Progenitor cell of endocrine pancreas (in vitro differentiated cells): Measurements from ENCODE around the gene FEZ2. TPM values are rescaled to one million over a fixed set of nuclear protein-coding genes. Genes with fewer than 3 reads are reported as not detected.

Experiments
- DNase-seq: peaks from one replicate; pipeline ENCODE4 v3.0.0; 2021; ENCODE audit warnings: low spot score; ENCODE audit not compliant: unreplicated experiment
- H3K27ac Mint-ChIP-seq: 2 replicates; pipeline ENCODE4 v1.8.0; 2021; ENCODE audit warnings: mild to moderate bottlenecking, moderate library complexity, mixed read lengths
- H3K27me3 Mint-ChIP-seq: 2 replicates; pipeline ENCODE4 v1.8.0; 2021; ENCODE audit warnings: mixed read lengths
- H3K36me3 Mint-ChIP-seq: 2 replicates; pipeline ENCODE4 v1.8.0; 2022; ENCODE audit warnings: mixed read lengths; ENCODE audit not compliant: insufficient read depth
- H3K4me1 Mint-ChIP-seq: 2 replicates; pipeline ENCODE4 v1.8.0; 2021; ENCODE audit warnings: low read depth, mixed read lengths
- H3K4me3 Mint-ChIP-seq: 2 replicates; pipeline ENCODE4 v1.8.0; 2021; ENCODE audit warnings: low read depth, mild to moderate bottlenecking, moderate library complexity, mixed read lengths
- H3K9me3 Mint-ChIP-seq: 2 replicates; pipeline ENCODE4 v1.8.0; 2021; ENCODE audit warnings: low read depth, mixed read lengths
- CTCF ChIP-seq: fragments of 200-600 bp; sonication (generic); IDR thresholded peaks from one replicate; pipeline ENCODE4 v1.5.0; 2021; ENCODE audit warnings: antibody characterized with exemption, mild to moderate bottlenecking; ENCODE audit not compliant: unreplicated experiment
- total RNA-seq: library from RNA; stranded (reverse); gene quantifications from 2 replicates; pipeline ENCODE4 v1.2.1, GENCODE V29; 2021

The FEZ2 gene
- total RNA-seq, 1 donor from 2014 or later: 28.7 TPM

GRCh38 chr2:36564377-36564930 lies 33.5 kb downstream of the FEZ2 start:
- H3K27me3 Mint-ChIP-seq: no peaks in the 10 kb centered on the region
- H3K36me3 Mint-ChIP-seq: peaks cover 24% of the 10 kb centered on the region
- no peak for DNase-seq
- peaks cover 27% of the 10 kb centered on the region for H3K4me1 Mint-ChIP-seq
- no peaks in the 10 kb centered on the region for H3K9me3 Mint-ChIP-seq
- TF ChIP-seq CTCF: no peak
- no peak overlapping the region for H3K4me3 Mint-ChIP-seq
- H3K27ac Mint-ChIP-seq: peak overlapping the region; percentile 87

GRCh38 chr2:36562973-36563532 lies 34.9 kb downstream of the FEZ2 start:
- peak overlapping the region; percentile 26 for H3K27ac Mint-ChIP-seq
- peaks cover 24% of the 10 kb centered on the region for H3K36me3 Mint-ChIP-seq
- no peaks in the 10 kb centered on the region for H3K9me3 Mint-ChIP-seq
- H3K4me3 Mint-ChIP-seq: no peak overlapping the region
- no peaks in the 10 kb centered on the region for H3K27me3 Mint-ChIP-seq
- TF ChIP-seq CTCF: no peak
- peaks cover 25% of the 10 kb centered on the region for H3K4me1 Mint-ChIP-seq
- DNase-seq: no peak

DNA sequence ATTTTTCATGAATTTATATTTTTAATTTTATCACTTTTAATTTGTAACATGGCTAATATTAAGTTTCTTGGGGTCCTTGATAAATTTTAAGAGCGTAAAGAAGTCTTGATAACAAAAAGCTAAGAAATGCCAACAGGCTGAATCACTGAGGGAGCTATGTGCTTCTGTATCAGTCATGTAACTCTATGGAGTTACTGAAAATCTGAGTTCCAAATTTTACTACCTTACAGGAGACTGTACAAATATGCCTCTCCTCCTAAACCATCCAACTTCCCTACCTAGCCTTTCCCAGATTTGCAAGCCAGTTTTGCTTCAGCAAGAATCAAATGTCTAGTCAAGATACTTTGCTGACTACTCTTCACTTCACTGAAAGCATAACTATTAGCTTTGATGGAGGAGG lies 35.7 kb downstream of the FEZ2 start:
- no peak overlapping the region for H3K4me3 Mint-ChIP-seq
- H3K27me3 Mint-ChIP-seq: no peaks in the 10 kb centered on the region
- no peaks in the 10 kb centered on the region for H3K9me3 Mint-ChIP-seq
- H3K27ac Mint-ChIP-seq: no peak overlapping the region
- H3K36me3 Mint-ChIP-seq: peaks cover 24% of the 10 kb centered on the region
- peaks cover 23% of the 10 kb centered on the region for H3K4me1 Mint-ChIP-seq
- DNase-seq: no peak
- no peak for TF ChIP-seq CTCF

DNA sequence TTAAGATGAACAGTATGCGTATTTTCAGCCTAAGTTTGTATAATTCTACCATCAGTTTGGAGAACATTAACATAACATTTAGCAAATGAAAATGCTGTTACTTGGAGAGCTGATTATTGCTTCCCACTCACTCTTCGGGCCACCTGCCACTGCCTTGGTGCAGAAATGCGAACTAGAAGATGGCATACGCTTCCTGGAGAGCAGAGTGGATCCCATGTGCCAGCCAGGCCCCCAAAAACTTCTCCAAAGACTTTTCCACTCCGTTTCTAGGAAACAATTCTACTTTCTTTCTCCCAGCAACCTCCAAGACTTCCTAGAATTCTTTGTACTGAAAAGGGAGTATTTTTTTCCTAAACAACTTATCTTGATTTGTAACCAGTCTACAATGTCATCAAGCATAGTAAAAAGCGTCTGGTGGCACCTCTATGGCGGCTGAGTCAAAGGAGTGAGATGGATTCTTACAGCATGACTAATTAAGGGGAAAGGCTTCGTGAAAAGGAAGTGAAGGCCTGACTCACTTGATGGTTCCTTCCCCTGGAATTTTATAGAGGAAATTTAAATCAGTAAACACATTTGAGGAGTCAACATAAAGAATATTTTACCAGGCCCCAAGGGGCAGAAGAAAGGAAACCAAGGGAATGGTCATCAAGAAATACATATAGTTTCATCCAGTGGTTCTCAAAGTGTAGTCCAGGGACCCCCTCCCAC lies 36.6 kb downstream of the FEZ2 start:
- Mint-ChIP-seq H3K4me1 (peaks cover 23% of the 10 kb centered on the region), H3K36me3 (peaks cover 16% of the 10 kb centered on the region), H3K27me3 (no peaks in the 10 kb centered on the region), H3K4me3 (no peak overlapping the region), H3K27ac (no peak overlapping the region), H3K9me3 (no peaks in the 10 kb centered on the region)
- no peak for DNase-seq
- no peak for TF ChIP-seq CTCF

- Mint-ChIP-seq H3K36me3 (peaks cover 10% of the 10 kb centered on the region), H3K27ac (no peak overlapping the region), H3K27me3 (no peaks in the 10 kb centered on the region), H3K4me1 (peaks cover 23% of the 10 kb centered on the region), H3K9me3 (no peaks in the 10 kb centered on the region), H3K4me3 (no peak overlapping the region)
- TF ChIP-seq CTCF: no peak
- no peak for DNase-seq
These were observed 37.2 kb downstream of the FEZ2 start for GRCh38 chr2:36560726-36561125.
